ENCODE data around the gene NCKAP5L. TPM values are rescaled to one million over a fixed set of nuclear protein-coding genes. Genes with fewer than 3 reads are reported as not detected.
"Not testable (repeated sequence)": the region's sequence is repeated elsewhere in the genome, so short reads cannot be mapped to it uniquely, and the experiment has no call there.

NCKAP5L gene
- total and polyA plus RNA-seq, 2 donors from 2014 or later = 7.2 to 20.6 TPM

- H3K9ac ChIP-seq (ENCODE audit: low read length in 3 of 3) = no peak overlapping the region
- H3K27me3 ChIP-seq (ENCODE audit: control insufficient read depth, insufficient read depth, low read length) = no peaks in the 10 kb centered on the region
- TF ChIP-seq CTCF (IDR thresholded peaks at IDR 0.05; ENCODE audit: borderline replicate concordance, extremely low read depth, insufficient read depth) = no peak
- no peak for DNase-seq
- H3K36me3 ChIP-seq (ENCODE audit: control insufficient read depth in 2 of 3, insufficient read depth in 3 of 3, low read length in 3 of 3) = no peaks in the 10 kb centered on the region
- no peak overlapping the region for H3K27ac ChIP-seq (ENCODE audit: low read depth in 2 of 2, low read length in 2 of 2)
- intact Hi-C loops (cut with DNase I) = no loop called here
- H3K4me3 ChIP-seq (ENCODE audit: low read length in 3 of 3) = no peak overlapping the region
- no peak for FAIRE-seq
- no peaks in the 10 kb centered on the region for H3K9me3 ChIP-seq (ENCODE audit: control insufficient read depth in 2 of 3, insufficient read depth in 1 of 3, low read length in 3 of 3)
- H3K4me1 ChIP-seq (ENCODE audit: control insufficient read depth in 2 of 3, insufficient read depth in 2 of 3, low read depth in 1 of 3, low read length in 3 of 3) = peaks cover 2 to 16% (median 11%) of the 10 kb centered on the region in 3 donors
Observed at GRCh38 chr12:49864798-49865090, 36.5 kb upstream of the NCKAP5L start.

DNA sequence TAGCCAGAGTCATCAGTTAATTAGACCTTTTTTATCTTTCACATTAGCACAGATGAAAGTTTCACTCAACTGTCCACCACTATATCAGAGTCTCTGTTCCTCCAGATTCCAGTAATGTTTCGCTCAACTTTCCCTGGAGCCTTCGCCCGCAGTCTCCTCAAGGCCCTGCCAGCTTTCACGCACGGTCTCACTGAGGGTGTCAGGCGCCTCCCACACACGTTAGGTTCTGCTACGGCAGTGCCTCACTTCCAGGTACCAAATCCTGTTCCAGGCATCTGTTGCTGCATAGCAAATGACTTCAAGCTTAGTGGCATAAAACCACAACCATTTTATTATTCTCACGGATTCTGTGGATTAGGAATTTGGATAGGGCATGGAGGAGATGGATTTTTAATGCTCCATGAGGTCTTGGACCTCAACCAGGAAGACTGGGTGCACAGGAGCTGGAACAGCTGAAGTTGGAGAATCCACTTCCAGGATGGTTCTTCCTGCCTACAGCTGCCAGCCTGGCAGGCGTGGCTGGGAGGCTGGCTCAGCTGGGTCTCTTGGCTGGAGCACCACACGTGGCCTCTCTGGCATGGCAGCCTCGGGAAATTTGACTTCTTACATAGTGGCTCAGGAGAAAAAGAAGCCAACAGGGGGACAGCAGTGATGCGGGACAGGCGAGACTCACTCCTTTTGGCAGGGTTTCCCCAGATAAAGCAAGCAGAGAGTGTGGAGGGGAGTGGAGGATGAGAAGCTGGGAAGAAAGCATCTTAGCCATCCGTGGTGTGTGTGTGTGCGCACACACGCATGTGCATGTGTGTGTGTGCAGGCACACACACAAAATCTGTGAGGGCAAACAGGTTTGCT is 36.0 kb upstream of the NCKAP5L start:
- no peak overlapping the region for H3K9ac ChIP-seq (ENCODE audit: low read length in 3 of 3)
- intact Hi-C loops (cut with DNase I) = no loop called here
- no peak for TF ChIP-seq CTCF (IDR thresholded peaks at IDR 0.05; ENCODE audit: borderline replicate concordance, extremely low read depth, insufficient read depth)
- H3K9me3 ChIP-seq (ENCODE audit: control insufficient read depth in 2 of 3, insufficient read depth in 1 of 3, low read length in 3 of 3) = no peaks in the 10 kb centered on the region
- H3K27ac ChIP-seq (ENCODE audit: low read depth in 2 of 2, low read length in 2 of 2) = no peak overlapping the region
- no peaks in the 10 kb centered on the region for H3K36me3 ChIP-seq (ENCODE audit: control insufficient read depth in 2 of 3, insufficient read depth in 3 of 3, low read length in 3 of 3)
- peaks cover 2 to 16% (median 6%) of the 10 kb centered on the region in 3 donors for H3K4me1 ChIP-seq (ENCODE audit: control insufficient read depth in 2 of 3, insufficient read depth in 2 of 3, low read depth in 1 of 3, low read length in 3 of 3)
- no peaks in the 10 kb centered on the region for H3K27me3 ChIP-seq (ENCODE audit: control insufficient read depth, insufficient read depth, low read length)
- FAIRE-seq = no peak
- DNase-seq = no peak
- H3K4me3 ChIP-seq (ENCODE audit: low read length in 3 of 3) = no peak overlapping the region

GRCh38 chr12:49860921-49861320 is 32.7 kb upstream of the NCKAP5L start:
- H3K27me3 ChIP-seq (ENCODE audit: control insufficient read depth, insufficient read depth, low read length); H3K4me1 ChIP-seq (ENCODE audit: control insufficient read depth in 2 of 3, insufficient read depth in 2 of 3, low read depth in 1 of 3, low read length in 3 of 3); H3K4me3 ChIP-seq (ENCODE audit: low read length in 3 of 3); intact Hi-C loops (cut with DNase I); FAIRE-seq; DNase-seq; H3K36me3 ChIP-seq (ENCODE audit: control insufficient read depth in 2 of 3, insufficient read depth in 3 of 3, low read length in 3 of 3); H3K9ac ChIP-seq (ENCODE audit: low read length in 3 of 3); H3K9me3 ChIP-seq (ENCODE audit: control insufficient read depth in 2 of 3, insufficient read depth in 1 of 3, low read length in 3 of 3); H3K27ac ChIP-seq (ENCODE audit: low read depth in 2 of 2, low read length in 2 of 2): not testable (repeated sequence)

DNA sequence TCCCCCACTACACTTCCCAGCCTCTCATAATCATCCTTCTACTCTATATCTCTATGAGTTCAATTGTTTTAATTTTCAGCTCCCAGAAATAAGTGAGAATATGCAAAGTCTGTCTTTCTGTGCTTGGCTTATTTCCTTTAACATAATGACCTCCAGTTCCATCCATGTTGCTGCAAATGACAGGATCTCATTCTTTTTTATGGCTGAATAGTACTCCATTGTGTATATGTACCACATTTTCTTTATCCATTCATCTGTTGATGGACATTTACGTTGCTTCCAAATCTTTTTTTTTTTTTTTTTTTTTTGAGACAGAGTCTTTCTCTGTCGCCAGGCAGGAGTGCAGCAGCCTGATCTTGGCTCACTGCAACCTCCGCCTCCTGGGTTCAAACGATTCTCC is 27.7 kb upstream of the NCKAP5L start:
- intact Hi-C loops (cut with DNase I); H3K9me3 ChIP-seq (ENCODE audit: control insufficient read depth in 2 of 3, insufficient read depth in 1 of 3, low read length in 3 of 3); H3K9ac ChIP-seq (ENCODE audit: low read length in 3 of 3); H3K4me3 ChIP-seq (ENCODE audit: low read length in 3 of 3); H3K27me3 ChIP-seq (ENCODE audit: control insufficient read depth, insufficient read depth, low read length); DNase-seq; H3K4me1 ChIP-seq (ENCODE audit: control insufficient read depth in 2 of 3, insufficient read depth in 2 of 3, low read depth in 1 of 3, low read length in 3 of 3); FAIRE-seq; H3K27ac ChIP-seq (ENCODE audit: low read depth in 2 of 2, low read length in 2 of 2); H3K36me3 ChIP-seq (ENCODE audit: control insufficient read depth in 2 of 3, insufficient read depth in 3 of 3, low read length in 3 of 3): not testable (repeated sequence)
